Bone marrow (tissue), 2 donors: Measurements from ENCODE around the gene TCF4.

ENCODE experiments used
- DNase-seq, 2 donors: peaks; one replicate each; lab custom pipeline; 2025; lab: John Stamatoyannopoulos, UW

The TCF4 gene

DNA sequence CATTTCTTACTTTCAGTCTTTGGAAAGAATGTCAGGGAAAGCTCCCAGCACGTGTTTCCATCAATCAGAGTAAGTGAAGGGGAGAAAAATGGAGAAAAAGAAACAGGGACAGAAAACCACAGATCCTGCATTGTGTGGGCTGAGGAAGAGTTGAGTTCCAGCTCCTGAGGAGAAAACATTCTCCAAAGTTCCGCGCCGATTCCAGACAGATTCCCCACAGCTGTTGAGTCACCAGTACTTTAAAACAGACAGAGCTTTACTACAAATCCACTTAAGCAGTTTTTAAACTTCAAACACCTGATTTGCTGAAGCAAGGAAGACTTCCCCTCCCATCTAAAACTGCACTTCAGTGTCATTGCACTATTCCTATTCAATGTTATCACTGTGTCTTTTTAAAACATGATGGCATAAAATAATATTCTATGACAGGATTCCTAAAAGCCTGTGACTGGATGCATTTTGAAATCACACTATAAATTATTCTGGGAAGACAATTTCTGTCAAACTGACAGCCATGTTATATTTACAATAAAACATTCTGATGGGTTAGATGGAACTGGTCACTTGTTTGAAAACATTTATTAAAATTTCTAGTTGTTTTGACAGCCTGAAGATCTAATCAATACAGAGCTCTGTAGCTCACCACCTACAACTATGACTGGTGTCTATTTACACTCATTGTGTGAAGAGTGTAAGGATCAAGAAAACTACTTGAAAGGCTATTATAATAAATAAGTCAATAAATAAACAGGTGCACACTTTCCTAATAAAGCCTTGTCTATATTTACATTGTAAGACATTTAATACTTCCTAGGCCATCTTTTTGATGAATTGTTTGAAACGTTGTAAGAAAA is 40.9 kb downstream of the TCF4 start:
- no peak for DNase-seq

DNA sequence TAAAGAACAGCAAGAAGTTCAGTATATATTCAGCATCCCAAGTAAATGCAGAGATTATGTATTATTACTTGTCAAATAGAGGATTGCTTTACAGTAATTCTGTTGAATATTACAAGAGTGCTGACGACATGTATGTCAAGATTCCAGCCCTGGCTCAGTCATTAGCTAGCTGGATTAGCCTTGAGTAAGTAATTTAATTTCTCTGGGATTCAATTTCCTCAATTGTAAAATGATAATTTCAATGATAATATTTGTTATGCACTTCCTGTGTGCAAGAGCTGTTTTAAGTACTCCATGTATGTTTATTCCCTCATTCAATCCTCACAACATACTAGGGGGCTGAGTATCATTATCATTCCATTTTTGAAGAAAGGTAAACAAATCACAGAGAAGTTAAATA is 44.0 kb downstream of the TCF4 start:
- DNase-seq = no peak

DNA sequence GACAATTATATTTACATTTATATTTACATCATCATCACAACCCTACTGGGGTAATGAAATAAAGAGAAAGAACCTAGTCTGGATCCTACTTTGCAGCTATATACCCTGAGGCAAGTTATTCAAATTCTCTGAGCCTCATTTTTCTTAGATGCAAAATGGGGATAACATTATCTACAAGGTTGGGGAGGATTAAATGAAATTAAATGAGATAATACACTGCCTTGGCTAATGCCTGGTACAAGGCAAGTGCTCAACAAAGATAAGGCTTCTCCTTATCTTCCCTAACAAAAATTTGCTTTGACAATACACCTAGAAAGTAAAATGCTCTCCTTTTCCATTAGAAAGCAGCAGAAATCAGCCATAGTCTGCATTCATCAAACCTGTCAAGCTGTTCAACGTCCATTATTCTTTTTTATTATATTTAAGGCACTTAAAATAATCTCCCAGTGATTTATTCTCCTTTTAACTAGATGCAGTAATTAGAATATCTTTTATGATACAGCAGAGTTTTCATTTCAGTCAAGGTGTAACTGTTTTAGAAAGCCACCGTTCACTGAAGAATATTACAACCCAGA is 44.8 kb downstream of the TCF4 start:
- no peak for DNase-seq

DNA sequence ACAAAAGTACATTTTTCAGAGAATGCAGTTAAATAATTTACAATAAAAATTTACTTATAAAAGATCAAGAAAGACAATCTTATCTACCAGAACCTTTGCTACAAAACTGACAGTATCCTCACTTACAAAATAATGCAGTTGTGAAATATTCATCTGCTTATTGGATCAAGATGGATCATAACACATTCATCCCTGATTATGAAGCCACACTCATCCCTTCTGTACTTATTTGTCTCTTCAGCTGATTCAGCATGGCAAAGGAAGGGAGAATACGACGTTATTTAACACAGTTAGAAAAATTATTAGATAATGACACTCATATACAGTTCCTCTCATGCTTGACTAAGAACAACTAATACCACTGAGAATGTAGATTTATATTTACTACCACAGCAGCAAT is 46.4 kb downstream of the TCF4 start:
- no peak for DNase-seq

DNA sequence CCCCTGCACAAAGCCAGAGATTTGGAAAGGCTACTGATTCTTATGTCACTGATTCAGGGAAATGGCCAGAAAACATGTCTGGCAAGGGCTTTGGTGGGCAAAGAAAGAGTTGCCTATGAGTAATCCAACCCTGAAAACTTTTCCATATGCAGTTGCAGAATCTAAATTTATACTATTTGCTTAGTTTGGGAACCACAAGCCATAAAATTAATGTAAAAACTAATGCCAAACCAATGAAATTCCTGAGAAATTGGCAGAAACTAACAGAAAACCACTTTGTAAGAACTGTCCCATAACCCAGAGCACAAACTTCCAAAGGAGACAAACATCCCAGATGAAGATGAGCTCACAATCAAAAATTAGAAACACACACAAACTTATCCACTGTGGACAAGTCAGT is 48.8 kb downstream of the TCF4 start:
- no peak for DNase-seq

DNA sequence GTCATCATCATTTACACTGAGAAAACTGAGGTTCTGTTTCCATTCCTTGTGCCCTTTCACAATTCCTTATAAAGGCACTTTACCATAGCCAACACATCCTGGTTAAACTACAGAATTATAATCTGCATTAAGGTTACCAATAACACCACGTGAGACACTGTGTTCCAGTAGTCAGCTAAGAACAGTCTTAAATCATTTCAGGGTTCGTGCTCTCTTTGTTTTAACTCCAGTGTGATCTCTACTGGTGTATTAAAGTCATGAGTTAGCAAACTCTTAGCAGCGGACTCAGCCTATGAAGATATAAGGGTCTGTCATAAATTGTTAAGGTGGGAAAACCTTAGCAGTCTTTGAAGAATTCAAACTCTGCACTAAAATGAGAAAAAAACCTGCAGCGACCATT is 53.0 kb downstream of the TCF4 start:
- no peak for DNase-seq

DNA sequence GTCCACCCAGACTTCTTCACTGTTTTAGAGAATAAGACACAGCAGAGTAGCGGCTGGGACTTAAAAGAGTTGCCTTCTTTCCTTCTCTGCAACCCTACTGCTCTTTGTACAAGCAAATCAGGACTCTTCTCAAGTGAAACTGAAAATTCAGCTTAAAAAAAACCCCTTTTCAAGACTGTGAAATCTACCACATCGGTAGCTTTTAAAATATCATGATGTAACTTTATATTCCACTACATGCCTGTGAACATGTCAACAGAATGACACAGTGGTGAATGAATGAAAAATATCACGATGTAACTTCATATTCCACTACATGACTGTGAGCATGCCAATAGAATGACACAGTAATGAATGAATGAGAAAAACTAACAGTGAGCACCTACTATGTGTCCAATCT is 53.4 kb downstream of the TCF4 start:
- no peak for DNase-seq

DNA sequence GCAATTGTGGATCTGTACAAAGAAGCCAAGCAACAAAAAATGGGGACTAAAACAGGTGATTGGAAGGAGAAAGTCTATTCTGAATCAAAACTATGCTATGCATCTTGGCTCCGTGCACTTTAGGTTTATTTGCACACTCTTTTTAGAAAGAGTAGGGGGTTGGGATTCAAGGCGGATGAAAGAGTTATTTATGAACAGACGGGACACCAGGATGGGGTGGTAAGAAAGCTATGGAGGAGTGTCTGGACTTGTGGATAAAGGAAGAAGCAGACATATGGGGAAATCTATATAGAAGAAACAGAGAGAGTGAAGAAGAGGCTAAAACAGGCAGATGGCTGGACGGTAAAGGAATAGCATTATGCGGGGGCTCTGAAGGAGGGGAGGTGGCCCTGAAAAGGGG is 57.8 kb downstream of the TCF4 start:
- DNase-seq = no peak

DNA sequence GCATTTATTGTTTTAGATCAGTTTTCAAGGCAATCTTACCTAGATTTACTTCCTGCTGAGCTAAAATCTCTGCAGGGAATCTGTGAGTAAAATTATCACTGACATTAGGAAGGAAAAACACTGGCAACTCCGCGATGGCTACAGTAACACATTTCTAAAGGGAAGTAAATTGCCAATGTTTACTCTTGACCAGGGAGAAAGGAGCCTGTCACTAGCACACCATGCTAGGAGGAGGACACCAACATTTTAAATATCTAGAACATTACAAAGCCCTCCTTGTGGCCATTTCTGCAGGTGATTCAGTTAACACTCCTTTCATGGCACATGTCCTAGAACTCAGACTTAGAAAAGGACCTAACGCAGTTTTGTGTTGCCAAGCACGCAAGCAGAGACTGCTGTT is 58.4 kb downstream of the TCF4 start:
- no peak for DNase-seq

DNA sequence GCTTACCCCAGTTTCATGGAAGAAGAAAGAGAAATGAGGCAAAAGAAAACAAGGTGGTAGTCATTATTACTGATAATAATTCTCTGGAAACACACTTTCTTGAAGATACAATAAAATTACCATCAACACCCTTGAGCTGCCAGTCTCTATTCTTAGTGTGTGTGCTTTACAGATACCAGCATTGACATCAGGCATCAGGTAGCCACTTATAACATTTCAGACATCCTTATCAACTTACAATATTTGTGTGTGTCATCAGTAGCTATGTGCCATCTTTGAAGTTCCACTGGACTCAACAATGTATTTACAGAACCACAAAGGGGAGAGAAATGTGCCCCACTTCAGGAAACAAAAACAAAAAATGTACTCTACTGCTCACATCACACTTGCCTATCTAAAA is 62.1 kb downstream of the TCF4 start:
- DNase-seq = no peak

DNA sequence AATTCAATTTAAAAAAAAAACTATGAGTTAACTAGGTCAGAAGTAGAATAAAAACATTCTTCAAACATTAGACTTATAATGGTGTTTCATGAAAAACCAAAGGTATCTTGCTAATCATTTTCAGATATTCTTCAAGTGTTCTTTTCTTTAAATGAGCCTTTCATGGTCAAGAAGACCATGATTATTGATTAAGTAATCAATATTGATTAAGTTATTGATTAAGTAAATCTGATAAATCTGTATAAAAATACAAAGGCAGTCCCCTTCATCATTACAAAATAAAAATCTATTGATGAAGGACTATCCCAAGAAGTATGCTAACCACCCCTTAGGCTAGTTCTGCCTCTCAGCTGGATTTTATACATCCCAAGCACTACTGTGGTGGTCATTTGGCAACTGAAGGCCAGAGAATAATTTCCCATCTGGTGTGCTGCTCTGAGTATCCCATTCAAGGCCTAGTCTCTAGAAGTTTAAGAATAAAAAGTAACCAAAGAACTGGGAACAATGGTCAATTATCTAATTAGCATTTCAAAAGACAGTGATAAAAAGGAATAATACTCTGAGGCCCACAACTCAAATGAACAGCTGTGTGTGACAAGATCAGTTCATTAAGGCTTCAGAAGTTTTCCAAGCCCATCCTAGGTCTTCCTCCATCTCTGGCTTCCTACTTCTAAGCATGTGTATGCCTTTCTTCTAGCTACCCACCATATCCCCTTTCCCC is 63.5 kb downstream of the TCF4 start:
- no peak for DNase-seq

DNA sequence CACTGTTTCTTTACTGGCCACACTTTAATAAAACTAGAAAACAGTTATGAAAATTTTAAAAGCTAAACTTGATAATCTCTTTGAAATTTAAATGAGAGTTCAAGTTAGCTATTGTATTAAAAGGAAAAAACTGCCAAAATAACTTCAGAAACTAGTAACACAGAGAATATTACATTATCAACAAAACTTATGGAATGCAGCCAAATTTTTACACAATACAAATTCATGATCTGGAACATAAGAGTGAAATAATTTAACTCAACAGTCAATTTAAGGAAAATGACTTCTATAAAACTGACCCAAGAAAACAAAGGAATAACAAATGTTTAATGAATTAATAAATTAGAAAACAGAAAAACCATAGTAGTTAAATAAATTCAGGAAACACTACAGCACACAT is 65.0 kb downstream of the TCF4 start:
- no peak for DNase-seq

DNA sequence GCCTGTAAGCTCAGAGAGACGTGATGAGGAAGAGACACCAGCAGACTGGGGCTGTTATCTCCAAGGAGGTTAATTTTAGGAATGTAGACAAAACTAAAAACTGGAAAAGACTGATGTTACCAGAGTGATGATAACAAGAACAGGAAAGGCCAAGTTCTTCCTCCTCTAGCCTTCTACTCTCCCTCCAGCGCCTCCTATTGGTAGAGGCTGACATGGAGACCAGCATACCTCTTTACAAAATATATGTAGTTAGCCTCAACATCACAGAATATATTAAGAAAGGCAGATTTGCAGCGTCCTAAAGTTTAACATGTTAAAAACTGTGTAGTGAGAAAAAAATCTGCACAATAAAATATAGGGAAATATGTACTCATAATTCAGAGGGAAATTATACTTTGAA is 66.0 kb downstream of the TCF4 start:
- DNase-seq = no peak

DNA sequence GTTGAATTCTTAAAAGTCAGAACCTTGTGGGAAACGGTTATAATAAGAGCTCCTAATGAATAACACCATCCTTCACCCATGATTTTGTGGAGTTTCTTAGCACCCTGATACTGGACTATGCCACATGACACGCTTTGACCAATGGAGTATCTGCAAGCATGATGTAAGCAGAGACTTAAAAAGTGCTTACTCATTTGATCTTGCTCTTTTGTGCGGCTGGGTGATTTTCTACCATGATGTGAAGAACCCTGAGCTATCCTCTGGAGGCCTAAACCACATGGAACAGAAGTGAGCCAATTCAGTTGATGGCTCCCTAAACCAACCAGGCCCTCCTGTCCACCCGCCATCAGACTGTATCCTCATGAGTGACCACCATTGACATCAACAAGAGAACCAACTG is 70.9 kb downstream of the TCF4 start:
- DNase-seq = no peak

DNA sequence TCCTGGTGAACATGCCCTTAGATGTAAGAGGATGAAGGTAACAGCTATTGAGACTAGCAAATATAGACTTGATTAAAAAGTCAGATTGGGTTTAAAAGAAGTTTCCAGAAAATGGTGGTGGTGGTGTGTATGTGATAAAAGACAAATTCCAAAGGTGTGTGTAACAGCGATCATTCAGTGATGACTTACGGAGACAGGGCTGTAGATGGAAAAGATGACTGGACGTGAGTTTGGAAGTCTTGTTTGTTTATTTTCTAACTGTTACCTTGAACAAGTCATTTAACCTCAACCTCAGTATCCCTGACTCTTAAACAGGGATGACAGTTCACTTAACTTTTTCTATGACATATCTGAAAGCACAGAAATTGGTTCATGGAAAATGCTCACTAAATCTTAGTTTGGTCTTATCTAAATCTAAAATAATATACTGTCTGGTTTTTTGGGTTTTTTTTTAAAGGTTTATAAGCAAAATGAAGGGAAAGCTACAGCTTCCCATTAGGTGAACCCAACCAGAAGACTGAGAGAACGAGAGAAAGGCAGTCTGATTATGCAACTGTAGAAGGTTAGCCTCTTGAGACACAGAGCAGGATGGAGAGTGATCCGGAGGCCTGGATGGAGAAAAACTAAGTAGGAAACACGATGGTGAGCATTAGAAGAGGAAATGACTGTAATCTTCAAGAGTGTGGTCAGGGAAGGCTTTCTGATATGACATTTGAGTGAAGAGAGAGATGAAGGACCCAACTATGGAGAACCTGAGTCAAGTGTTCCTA is 71.9 kb downstream of the TCF4 start:
- DNase-seq = no peak

DNA sequence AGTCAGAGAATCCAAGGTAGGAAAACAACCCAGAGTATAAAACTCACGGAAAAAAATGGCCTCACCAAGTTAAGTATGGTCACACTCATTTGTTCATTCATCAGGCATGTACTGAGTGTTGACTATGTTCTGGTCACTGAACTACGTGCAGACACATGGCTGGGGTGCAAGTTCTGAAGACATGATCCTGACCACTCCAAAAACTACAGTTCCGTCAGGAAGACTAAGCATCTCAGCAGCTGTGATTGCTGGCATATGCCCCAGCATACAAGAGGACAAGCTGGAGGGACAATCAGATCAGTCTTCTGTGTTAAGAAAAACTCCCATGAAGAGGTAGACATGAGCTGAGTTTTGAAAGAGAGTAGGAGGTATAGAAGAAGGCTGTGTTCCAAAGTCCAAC is 72.8 kb downstream of the TCF4 start:
- no peak for DNase-seq

DNA sequence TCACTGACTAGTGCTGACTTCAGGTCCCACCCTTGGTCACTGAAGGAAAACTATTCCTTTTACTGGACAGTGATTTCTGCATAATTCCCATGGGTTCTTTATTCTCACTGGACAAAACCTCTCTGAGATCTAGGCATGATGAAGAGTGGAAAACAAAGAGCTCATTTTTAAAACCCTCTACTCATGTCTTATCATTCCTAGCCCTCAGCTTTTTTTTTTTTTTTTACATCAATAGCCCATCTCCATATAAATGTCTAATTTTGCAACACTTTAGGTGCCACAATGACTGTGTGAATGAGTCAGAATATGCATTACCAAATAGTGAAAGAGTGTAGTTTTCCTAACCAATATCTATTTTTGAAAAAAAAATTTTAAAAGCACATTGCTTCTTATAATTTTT is 74.8 kb downstream of the TCF4 start:
- DNase-seq = no peak

DNA sequence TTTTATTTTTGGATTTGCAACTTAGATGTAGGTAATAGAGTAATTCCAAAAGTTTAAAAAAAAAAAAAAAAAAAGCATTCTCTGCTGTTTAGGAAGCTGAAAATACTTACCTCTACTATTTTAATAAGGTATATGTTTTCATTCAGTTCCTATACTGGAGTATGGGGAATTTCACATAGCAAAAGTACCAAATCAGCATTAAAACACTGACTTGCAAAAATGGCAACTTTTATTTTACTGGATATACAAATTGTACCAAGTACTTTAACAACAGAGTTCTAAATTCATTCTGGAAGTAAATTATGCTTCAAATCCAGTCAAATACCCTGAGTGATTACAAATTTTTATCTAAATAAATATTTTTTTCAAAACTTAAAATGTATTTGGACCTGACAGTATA is 76.7 kb downstream of the TCF4 start:
- DNase-seq = no peak

DNA sequence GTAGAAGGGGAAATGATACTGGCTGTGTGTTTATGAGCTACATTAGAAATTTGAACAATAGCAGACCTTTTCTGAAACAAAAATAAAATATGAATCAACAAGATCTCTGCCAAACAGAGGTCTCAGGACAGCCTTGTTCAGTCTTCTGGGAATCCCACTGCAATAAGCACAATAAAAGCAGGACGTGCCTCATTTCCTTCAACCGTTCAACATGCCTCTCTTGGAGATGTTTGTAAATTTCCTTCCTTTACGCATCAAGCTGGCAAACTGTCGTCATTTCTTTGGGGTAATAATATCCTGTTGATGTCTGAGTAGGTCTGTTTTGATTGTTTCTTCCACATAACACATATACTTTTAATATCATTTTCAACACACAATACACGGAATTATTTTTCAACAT is 77.2 kb downstream of the TCF4 start:
- peak in 1 of 2 donors; percentile 55 for DNase-seq

DNA sequence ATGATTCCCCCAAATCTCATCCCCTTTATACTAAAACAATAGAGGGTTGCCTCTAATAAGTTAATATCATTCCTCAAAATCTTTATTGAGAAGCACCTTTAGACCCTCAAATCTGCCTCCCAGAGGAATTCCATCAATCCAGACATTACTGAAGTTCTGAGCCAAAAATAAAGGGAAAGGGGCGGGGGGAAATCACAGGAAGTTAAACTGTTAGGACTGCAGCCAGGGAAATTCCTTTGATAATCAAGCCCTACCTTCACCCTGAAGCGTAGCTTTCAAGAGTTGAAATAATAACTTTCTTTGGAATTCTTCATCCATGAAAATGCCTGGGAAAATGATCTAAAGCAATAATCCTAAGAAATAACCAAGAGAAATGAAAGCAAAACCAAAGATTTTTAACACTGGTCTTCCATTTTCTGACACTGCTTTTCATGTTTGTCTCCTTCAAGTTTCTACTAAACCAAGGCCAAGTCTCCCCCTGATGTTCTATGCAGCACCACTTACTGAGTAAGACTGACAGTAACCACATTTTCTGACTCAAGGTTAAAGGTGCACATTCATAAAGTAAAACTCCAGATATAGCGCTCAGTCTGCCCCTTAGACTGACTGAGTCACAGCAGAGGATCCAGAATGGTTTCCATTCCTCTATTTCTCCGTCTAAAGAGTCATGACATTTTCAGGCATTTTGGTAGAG is 78.2 kb downstream of the TCF4 start:
- peak in 1 of 2 donors; percentile 29 for DNase-seq

DNA sequence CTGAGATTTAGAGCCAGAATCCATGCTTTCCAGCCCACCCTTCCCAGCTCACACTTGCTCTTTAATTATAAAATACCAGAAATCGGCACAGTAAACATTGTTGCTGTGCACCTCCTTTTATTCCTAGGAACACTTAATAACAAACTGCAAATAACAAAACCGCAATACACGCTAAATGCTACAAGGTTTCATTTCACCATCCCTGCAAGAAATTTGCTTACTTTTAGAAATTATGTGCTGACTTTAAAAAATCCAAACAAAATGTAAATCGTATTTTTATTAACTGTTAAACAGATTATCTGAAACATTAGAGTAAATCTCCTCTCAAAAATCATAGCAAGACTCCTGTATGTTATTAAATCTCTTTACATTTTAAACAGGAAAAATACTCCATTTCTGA is 79.3 kb downstream of the TCF4 start:
- DNase-seq = no peak

DNA sequence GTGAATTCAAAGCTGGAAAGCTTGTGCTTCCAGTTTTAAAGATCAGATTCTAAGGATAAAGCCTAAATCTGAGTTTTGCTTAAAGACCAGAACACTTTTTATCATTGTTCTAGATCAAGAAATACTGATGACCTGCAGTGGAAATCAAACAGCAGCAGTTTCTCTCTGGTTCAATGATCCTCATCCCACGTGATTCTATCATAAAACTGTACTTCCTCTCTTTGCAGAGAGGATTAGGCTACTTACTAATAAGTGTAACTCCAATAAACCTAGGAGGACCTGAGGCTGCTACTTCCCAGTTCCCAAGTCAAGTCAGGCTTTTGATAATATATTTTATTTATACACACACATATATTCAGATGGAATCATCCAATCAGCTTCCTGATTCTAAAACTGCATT is 81.9 kb downstream of the TCF4 start:
- no peak for DNase-seq
